Spleen (tissue), 7 donors: ENCODE data around the gene GMCL1.

Experiments used
- POLR2A ChIP-seq, 3 donors: fragments of 450-650 bp; IDR thresholded peaks; one replicate each; pipeline ENCODE4 v1.5.1; 2017; ENCODE audit warnings: antibody characterized with exemption in 3 of 3, mild to moderate bottlenecking in 1 of 3
- POLR2AphosphoS5 ChIP-seq, 3 donors: sonication (generic); formaldehyde crosslinking; IDR thresholded peaks; one replicate each; pipeline ENCODE4 v1.5.1; 2017; ENCODE audit warnings: antibody characterized with exemption in 3 of 3
- TF ChIP-seq, protein P1 (sequence below), 11 experiments: fragments of 200-600 bp in 7 of 11; fragments of 450-650 bp in 4 of 11; sonication (generic) in 4 of 11; IDR thresholded peaks in 8 of 11; conservative IDR thresholded peaks in 3 of 11; 1 replicate in 7 of 11; 2 replicates in 4 of 11; pipeline versions ENCODE4 v1.4.0 to v1.8.0; 2016 to 2021; ENCODE audit warnings: antibody characterized with exemption in 11 of 11, inconsistent platforms in 4 of 11, mild to moderate bottlenecking in 1 of 11
- donor health status: DM: no; HTN: no; CAD: no; lungs with moderate emphysema.
- donor health status: DM: no; HTN: no; CAD: no.
- donor health status: DM: no; HTN: no; CAD: no.

GRCh38 chr2:69847068-69847828, 17.8 kb downstream of the GMCL1 start:
- TF ChIP-seq, protein P1, sequence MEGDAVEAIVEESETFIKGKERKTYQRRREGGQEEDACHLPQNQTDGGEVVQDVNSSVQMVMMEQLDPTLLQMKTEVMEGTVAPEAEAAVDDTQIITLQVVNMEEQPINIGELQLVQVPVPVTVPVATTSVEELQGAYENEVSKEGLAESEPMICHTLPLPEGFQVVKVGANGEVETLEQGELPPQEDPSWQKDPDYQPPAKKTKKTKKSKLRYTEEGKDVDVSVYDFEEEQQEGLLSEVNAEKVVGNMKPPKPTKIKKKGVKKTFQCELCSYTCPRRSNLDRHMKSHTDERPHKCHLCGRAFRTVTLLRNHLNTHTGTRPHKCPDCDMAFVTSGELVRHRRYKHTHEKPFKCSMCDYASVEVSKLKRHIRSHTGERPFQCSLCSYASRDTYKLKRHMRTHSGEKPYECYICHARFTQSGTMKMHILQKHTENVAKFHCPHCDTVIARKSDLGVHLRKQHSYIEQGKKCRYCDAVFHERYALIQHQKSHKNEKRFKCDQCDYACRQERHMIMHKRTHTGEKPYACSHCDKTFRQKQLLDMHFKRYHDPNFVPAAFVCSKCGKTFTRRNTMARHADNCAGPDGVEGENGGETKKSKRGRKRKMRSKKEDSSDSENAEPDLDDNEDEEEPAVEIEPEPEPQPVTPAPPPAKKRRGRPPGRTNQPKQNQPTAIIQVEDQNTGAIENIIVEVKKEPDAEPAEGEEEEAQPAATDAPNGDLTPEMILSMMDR (IDR thresholded peaks at IDR 0.05 in 8 of 11, conservative IDR thresholded peaks at IDR 0.05 in 3 of 11) = no peak
- TF ChIP-seq POLR2A (IDR thresholded peaks at IDR 0.05) = no peak
- TF ChIP-seq POLR2AphosphoS5 (IDR thresholded peaks at IDR 0.05) = no peak
